Non-pigmented ciliary epithelial cell (primary cell): ENCODE measurements around the gene SARS1.

Source experiments
- DNase-seq: peaks from one replicate; pipeline ENCODE4 v3.0.0-alpha.2; 2010; ENCODE audit warnings: low read depth

The SARS1 gene

DNA sequence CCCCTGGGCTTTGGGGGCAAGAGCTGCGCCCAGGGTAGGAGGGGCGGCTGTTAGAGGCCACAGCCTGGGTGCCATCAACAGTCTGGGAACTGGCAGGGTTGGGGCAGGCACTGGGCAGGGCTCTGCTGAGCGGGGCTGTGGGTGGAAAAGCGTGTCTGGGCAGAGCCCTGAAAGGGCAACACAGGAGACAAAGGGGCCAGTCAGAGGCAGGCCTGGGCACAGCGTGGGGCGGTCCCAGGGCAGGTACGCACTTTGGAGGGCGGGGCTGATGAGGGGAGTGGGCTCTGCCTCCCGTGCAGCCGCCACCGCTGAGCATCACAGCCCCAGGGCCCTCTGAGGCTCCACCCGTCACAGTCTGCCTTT is 49.5 kb downstream of the SARS1 start:
- DNase-seq, result no peak

DNA sequence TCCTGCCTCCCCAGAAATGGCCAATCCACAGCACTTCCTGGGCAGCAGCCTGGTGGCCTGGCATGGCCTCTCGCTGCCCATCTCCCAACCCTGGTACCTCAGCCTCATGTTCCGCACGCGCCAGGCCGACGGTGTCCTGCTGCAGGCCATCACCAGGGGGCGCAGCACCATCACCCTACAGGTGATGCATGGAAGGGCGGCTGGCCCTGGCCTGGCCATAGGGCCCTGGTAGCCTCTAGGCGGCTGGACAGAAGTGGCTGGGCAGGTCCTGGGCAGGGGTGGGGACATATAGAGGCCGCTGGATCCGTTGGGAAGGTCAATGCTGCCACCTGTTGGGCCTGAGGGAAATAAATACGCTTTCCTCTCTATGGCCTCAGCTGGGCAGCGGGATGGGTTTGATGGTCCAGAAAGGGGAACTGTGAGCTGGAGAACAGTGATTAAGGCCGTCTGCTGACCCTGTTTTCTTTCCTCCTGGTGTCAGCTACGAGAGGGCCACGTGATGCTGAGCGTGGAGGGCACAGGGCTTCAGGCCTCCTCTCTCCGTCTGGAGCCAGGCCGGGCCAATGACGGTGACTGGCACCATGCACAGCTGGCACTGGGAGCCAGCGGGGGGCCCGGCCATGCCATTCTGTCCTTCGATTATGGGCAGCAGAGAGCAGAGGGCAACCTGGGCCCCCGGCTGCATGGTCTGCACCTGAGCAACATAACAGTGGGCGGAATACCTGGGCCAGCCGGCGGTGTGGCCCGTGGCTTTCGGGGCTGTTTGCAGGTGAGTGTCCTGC is 50.1 kb downstream of the SARS1 start:
- DNase-seq, result no peak

DNA sequence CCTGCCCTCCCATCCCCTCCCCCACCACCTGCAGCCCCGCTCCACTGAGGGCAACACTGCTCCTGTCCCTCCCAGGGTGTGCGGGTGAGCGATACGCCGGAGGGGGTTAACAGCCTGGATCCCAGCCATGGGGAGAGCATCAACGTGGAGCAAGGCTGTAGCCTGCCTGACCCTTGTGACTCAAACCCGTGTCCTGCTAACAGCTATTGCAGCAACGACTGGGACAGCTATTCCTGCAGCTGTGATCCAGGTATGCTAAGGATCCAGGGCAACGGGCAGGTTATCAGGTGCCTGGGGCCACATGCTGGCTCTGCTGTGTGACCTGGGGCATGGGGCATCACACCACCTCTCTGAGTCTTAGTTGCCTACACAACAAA is 50.6 kb downstream of the SARS1 start:
- DNase-seq, result no peak

DNA sequence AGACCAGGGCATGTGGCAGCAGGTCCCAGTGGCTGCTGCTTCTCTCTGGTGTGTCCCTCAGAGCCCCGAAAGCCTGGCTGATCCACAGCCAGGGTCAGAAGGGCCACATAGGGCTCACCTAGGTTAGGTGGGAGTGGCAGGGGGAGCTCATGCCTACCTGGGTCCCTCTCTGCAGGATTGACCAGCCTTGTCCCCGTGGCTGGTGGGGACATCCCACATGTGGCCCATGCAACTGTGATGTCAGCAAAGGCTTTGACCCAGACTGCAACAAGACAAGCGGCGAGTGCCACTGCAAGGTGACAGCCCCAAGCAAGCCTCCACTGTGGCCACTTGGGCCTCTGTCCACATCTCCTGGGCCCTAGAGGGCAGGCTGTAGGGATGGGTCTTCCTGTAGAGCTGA is 51.3 kb downstream of the SARS1 start:
- DNase-seq, result no peak

DNA sequence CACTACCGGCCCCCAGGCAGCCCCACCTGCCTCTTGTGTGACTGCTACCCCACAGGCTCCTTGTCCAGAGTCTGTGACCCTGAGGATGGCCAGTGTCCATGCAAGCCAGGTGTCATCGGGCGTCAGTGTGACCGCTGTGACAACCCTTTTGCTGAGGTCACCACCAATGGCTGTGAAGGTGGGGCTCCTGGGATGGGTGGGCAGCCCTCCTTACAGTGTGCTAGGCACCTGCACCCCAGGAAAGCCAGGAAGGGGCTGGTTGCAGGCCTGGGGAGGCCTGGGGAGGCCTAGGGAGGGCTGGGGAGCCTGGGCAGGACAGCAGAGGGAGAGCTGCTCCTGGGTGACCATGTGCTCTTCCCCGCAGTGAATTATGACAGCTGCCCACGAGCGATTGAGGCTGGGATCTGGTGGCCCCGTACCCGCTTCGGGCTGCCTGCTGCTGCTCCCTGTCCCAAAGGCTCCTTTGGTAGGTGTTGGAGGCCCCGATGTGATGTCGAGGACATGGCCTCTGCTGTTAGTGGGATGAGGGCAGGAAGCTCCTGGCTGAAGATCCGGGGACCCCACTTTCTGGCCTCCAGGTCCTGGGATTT is 52.1 kb downstream of the SARS1 start:
- no peak for DNase-seq

DNA sequence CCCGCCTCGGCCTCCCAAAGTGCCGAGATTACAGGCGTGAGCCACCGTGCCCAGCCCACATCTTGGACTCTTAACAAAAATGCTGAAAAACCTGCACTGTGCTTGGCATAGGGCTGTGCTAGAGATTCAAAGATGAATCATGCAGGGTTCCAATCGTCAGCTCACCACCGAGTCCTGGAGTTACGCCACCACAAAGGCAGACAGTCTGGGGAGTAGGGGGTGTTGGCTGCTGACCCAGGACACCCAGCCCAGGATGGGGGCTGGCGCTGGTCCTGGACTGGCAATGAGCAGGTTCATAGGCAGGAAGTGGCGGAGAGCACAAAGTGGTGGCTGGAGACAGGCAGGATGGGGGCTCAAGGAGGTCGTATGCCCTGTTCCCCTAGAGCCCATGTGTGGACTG is 53.2 kb downstream of the SARS1 start:
- no peak for DNase-seq

DNA sequence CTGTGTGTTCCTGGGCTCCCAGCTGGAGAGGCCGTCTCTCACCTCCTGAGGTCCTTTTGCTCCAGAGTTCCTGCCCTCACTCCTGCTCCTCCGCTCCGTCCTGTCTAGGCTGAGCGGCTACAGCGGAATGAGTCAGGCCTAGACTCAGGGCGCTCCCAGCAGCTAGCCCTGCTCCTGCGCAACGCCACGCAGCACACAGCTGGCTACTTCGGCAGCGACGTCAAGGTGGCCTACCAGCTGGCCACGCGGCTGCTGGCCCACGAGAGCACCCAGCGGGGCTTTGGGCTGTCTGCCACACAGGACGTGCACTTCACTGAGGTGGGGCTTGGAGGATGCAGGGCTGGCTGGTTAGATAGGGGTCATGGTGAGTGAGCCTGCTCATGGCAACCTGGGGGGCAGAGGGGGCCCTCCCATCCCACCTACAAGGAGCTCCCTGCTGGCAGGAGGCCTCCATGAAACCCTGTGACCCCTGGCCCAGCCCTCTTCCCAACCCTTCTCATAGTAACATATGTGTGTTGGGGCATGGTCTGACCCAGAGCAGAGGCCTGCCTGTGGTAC is 54.1 kb downstream of the SARS1 start:
- no peak for DNase-seq

DNA sequence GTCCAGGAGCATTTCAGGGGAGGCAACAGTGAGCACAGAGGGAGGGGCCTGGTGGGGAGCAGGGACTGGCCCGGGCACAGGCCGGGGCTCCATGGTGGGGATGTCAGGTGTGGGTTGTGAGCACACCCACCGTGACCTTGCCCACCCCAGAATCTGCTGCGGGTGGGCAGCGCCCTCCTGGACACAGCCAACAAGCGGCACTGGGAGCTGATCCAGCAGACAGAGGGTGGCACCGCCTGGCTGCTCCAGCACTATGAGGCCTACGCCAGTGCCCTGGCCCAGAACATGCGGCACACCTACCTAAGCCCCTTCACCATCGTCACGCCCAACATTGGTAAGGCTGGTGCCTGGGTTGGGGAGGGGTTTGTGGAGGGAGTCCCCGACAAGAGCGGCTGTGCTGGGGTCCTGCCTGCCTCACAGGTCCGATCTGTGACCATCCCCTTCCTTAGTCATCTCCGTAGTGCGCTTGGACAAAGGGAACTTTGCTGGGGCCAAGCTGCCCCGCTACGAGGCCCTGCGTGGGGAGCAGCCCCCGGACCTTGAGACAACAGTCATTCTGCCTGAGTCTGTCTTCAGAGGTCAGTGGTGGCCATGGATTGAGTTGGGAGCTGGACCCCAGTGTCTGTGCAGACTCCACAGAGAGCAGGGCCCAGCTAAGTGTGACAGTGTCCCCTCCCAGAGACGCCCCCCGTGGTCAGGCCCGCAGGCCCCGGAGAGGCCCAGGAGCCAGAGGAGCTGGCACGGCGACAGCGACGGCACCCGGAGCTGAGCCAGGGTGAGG is 54.9 kb downstream of the SARS1 start:
- no peak for DNase-seq

DNA sequence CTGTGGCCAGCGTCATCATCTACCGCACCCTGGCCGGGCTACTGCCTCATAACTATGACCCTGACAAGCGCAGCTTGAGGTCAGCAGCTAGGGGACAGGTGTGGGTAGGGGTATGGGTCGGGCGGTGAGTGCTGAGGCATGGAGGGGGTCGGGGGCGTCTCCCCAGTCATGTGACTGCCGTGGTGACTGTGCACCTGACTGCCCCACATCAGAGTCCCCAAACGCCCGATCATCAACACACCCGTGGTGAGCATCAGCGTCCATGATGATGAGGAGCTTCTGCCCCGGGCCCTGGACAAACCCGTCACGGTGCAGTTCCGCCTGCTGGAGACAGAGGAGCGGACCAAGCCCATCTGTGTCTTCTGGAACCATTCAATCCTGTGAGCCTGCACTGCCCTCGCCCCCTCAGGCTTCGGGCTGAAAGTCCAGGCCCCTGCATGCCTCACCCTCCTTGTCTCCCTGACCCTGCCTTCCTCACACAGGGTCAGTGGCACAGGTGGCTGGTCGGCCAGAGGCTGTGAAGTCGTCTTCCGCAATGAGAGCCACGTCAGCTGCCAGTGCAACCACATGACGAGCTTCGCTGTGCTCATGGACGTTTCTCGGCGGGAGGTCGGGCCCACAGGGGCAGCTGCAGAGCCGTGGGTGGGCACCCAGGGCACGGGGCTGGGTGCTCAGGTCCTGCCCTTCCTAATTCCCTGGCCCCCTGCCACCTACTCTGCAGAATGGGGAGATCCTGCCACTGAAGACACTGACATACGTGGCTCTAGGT is 55.7 kb downstream of the SARS1 start:
- no peak for DNase-seq

DNA sequence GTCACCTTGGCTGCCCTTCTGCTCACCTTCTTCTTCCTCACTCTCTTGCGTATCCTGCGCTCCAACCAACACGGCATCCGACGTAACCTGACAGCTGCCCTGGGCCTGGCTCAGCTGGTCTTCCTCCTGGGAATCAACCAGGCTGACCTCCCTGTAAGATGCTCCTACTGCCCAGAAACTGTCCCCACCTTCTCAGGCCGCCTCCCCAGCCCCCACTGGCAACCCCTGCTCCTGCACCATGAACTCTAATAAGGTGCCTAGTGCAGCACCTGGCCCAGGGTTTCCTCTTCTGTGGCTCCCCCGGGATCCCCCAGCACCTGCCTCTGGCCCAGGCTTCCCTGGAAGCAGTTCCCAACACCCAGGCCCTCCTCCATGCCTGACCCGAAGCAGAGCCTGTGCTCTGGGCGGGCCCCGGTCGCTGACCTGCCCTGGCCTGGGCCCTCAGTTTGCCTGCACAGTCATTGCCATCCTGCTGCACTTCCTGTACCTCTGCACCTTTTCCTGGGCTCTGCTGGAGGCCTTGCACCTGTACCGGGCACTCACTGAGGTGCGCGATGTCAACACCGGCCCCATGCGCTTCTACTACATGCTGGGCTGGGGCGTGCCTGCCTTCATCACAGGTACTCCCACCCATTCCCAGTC is 56.4 kb downstream of the SARS1 start:
- DNase-seq, result no peak

DNA sequence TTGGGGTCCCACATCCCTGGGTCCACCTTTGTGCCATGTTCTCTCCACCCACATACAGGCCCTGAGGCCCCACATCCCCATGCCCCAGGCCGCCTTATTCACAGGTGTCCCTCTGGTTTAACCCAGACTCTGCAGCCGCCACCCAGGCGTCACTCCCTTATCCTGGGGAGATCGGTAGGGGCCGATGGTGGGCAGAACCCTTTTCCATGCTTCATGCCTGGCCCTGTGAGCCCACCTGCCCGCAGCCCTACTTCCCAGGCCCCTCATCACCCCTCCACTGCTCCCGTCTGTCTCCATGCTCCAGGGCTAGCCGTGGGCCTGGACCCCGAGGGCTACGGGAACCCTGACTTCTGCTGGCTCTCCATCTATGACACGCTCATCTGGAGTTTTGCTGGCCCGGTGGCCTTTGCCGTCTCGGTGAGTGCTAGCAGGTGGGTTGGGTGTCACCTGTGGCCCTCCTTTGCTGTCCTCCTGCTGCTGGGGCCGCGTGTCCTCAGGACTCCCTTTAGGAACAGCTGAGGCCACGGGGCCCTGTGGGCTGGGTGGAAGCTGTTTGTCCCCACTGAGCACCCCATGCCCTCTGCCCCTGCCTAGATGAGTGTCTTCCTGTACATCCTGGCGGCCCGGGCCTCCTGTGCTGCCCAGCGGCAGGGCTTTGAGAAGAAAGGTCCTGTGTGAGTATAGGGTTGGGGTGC is 57.1 kb downstream of the SARS1 start:
- DNase-seq, result no peak

DNA sequence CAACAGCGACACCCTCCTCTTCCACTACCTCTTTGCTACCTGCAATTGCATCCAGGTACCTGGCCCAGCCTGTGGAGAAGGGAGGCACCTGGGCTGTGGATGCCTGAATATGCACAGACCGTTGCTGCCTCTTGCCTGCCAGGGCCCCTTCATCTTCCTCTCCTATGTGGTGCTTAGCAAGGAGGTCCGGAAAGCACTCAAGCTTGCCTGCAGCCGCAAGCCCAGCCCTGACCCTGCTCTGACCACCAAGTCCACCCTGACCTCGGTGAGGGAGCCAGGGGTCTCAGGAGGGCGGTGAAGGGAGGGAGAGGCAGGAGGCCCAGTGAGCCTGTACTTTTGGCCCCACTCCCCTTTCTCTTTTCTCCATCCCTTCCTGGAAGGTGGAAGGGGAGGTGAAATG is 57.7 kb downstream of the SARS1 start:
- no peak for DNase-seq

DNA sequence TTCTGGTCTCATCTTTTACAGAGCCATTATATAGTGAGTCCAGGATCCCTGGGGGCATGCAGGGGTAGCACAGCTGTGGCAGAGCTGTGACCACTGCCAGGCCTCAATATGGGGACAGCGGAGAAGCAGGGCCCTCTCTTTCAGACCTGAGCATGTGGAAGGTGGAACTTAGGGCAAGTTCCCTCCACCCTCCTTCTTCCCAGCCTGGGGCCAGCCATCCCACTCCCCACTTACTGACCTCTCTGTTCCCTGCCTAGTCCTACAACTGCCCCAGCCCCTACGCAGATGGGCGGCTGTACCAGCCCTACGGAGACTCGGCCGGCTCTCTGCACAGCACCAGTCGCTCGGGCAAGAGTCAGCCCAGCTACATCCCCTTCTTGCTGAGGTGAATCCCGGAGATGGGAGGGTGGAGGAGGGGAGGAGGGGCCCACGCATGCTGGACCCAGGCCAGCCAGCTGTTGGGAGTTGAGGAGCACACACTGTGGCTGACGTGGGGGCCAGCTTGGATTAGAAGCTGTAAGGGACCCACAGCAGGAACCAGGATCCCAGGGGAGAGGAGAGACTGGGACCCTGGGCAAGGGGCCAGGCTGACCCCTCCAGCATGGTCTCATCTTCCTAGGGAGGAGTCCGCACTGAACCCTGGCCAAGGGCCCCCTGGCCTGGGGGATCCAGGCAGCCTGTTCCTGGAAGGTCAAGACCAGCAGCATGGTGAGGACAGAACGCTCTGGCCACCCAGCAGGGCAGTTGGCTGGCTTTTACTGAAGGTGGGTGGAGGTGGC is 58.5 kb downstream of the SARS1 start:
- DNase-seq, result no peak

DNA sequence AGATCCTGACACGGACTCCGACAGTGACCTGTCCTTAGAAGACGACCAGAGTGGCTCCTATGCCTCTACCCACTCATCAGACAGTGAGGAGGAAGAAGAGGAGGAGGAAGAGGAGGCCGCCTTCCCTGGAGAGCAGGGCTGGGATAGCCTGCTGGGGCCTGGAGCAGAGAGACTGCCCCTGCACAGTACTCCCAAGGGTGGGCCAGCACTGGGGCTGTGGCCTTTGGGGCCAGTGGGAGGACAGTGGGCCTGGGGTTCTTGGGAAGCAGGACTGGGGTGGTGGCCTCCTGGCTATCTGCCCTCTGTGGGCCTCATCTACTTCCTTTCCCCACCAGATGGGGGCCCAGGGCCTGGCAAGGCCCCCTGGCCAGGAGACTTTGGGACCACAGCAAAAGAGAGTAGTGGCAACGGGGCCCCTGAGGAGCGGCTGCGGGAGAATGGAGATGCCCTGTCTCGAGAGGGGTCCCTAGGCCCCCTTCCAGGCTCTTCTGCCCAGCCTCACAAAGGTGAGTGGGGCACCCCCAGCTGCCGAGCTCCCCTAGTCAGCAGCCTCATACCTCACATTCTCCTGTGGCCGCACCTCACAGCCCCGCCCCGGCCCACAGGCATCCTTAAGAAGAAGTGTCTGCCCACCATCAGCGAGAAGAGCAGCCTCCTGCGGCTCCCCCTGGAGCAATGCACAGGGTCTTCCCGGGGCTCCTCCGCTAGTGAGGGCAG is 59.3 kb downstream of the SARS1 start:
- DNase-seq, result no peak

DNA sequence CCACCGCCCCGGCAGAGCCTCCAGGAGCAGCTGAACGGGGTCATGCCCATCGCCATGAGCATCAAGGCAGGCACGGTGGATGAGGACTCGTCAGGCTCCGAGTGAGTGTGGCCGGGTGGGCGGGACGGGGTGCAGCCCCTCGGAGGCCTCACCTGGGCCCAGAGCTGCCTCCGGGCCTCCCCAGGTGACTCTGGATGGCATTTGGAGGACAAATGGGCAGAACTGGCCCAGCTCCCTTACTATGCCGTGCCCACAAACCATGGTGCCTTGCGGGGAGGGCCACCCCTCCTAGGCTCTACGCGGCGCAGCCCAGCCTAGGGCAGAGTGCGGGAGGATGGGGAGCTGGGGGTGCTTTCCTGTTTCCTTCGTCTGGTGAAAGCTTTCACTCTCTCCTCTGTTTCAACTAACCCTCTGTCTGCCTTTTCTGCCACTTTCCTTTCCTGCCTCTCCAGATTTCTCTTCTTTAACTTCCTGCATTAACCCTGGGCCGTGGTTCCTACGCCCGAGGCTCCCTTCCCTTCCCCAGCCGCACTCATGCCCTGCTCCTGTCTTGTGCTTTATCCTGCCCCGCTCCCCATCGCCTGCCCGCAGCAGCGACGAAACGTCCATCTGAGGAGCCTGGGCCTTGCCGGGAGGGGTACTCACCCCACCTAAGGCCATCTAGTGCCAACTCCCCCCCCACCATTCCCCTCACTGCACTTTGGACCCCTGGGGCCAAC is 60.0 kb downstream of the SARS1 start:
- DNase-seq, result no peak

DNA sequence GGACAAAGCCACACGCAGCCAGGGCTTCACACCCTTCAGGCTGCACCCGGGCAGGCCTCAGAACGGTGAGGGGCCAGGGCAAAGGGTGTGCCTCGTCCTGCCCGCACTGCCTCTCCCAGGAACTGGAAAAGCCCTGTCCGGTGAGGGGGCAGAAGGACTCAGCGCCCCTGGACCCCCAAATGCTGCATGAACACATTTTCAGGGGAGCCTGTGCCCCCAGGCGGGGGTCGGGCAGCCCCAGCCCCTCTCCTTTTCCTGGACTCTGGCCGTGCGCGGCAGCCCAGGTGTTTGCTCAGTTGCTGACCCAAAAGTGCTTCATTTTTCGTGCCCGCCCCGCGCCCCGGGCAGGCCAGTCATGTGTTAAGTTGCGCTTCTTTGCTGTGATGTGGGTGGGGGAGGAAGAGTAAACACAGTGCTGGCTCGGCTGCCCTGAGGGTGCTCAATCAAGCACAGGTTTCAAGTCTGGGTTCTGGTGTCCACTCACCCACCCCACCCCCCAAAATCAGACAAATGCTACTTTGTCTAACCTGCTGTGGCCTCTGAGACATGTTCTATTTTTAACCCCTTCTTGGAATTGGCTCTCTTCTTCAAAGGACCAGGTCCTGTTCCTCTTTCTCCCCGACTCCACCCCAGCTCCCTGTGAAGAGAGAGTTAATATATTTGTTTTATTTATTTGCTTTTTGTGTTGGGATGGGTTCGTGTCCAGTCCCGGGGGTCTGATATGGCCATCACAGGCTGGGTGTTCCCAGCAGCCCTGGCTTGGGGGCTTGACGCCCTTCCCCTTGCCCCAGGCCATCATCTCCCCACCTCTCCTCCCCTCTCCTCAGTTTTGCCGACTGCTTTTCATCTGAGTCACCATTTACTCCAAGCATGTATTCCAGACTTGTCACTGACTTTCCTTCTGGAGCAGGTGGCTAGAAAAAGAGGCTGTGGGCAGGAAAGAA is 61.1 kb downstream of the SARS1 start:
- DNase-seq, result no peak

DNA sequence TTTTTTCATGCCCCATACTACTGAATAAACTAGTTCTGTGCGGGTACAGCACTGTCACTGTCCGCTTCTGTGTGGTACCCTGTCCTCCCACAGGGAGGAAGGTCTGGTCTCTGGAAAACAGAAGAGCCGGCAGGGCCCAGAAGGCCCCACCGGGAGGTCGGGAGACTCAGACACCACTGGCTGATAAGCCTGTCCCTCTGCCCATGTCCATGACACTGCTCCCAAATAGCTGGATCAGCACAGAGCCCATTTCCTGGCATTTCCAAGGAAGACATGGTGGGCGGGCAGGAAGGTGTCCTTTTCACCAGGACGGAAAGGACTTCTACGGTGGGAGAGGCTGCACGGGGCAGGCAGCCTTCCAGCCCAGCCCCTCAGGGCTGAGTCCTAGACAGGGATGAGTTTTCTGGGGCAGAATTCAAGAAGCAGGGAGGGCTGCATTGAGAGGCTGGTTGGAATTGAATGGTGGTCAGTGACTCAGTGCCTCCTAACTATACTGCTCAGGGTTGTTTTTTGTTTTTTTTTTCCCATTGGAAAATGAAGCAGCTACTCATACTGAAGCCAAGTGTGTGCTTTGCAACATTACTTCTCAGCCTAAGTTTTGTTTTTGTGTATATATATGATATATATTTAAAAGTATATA is 62.1 kb downstream of the SARS1 start:
- DNase-seq, result no peak
